Measurements from ENCODE around the gene PRAMEF2. TPM values are rescaled to one million over a fixed set of nuclear protein-coding genes. Genes with fewer than 3 reads are reported as not detected.
"Not testable (repeated sequence)": the region's sequence is repeated elsewhere in the genome, so short reads cannot be mapped to it uniquely, and the experiment has no call there.

The PRAMEF2 gene
- total RNA-seq, result not detected in 2 replicates
- long read RNA-seq, result 0 reads

GRCh38 chr1:12856786-12857185 lies at the start of gene PRAMEF2:
PRAMEF2 (plus strand) TSS chr1:12857086; CDS start chr1:12859010, 1,924 bp downstream.
- H3K4me1 Mint-ChIP-seq (ENCODE audit: unreplicated experiment); H3K27ac Mint-ChIP-seq (ENCODE audit: unreplicated experiment); H3K27me3 Mint-ChIP-seq (ENCODE audit: unreplicated experiment); H3K9me3 Mint-ChIP-seq (ENCODE audit: unreplicated experiment); H3K36me3 Mint-ChIP-seq (ENCODE audit: unreplicated experiment); DNase-seq (ENCODE audit: extremely low spot score, unreplicated experiment); H3K4me3 Mint-ChIP-seq (ENCODE audit: unreplicated experiment): not testable (repeated sequence)

DNA sequence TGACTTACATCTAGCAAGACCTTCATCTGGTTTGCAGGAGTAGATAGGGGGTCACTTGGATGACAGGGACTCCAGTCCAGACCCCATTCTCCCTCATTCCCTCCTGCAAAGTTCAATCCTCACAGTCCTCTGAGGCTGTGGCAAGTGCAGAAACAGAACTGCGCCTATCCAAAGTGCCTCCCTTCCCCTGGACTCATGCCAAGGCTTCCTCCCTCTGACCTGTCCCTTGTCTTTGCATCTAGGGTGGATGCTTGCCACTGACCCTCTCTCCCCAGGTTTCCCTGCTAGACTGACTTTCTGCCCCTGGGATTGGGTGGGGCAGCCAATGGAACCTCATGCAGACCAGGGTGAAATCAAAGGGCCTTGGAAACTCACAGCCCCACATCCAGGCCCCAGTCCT lies 47.0 kb upstream of the PRAMEF2 start:
- no peaks in the 10 kb centered on the region for H3K27me3 Mint-ChIP-seq (ENCODE audit: unreplicated experiment)
- no peak overlapping the region for H3K4me3 Mint-ChIP-seq (ENCODE audit: unreplicated experiment)
- H3K27ac Mint-ChIP-seq (ENCODE audit: unreplicated experiment), result no peak overlapping the region
- H3K36me3 Mint-ChIP-seq (ENCODE audit: unreplicated experiment), result no peaks in the 10 kb centered on the region
- DNase-seq (ENCODE audit: extremely low spot score, unreplicated experiment), result no peak
- no peaks in the 10 kb centered on the region for H3K4me1 Mint-ChIP-seq (ENCODE audit: unreplicated experiment)
- peaks cover 11% of the 10 kb centered on the region for H3K9me3 Mint-ChIP-seq (ENCODE audit: unreplicated experiment)
- TF ChIP-seq CTCF (IDR thresholded peaks at IDR 0.05), result no peak

- no peak for TF ChIP-seq CTCF (IDR thresholded peaks at IDR 0.05)
- no peaks in the 10 kb centered on the region for H3K27me3 Mint-ChIP-seq (ENCODE audit: unreplicated experiment)
- peaks cover 6% of the 10 kb centered on the region for H3K9me3 Mint-ChIP-seq (ENCODE audit: unreplicated experiment)
- no peaks in the 10 kb centered on the region for H3K4me1 Mint-ChIP-seq (ENCODE audit: unreplicated experiment)
- H3K4me3 Mint-ChIP-seq (ENCODE audit: unreplicated experiment), result no peak overlapping the region
- no peak overlapping the region for H3K27ac Mint-ChIP-seq (ENCODE audit: unreplicated experiment)
- no peaks in the 10 kb centered on the region for H3K36me3 Mint-ChIP-seq (ENCODE audit: unreplicated experiment)
- no peak for DNase-seq (ENCODE audit: extremely low spot score, unreplicated experiment)
Measured at GRCh38 chr1:12810691-12811408, 46.0 kb upstream of the PRAMEF2 start.

- Mint-ChIP-seq H3K4me1 (ENCODE audit: unreplicated experiment) (no peaks in the 10 kb centered on the region), H3K27me3 (ENCODE audit: unreplicated experiment) (peaks cover 2% of the 10 kb centered on the region), H3K9me3 (ENCODE audit: unreplicated experiment) (peaks cover 6% of the 10 kb centered on the region), H3K4me3 (ENCODE audit: unreplicated experiment) (no peak overlapping the region), H3K36me3 (ENCODE audit: unreplicated experiment) (no peaks in the 10 kb centered on the region), H3K27ac (ENCODE audit: unreplicated experiment) (no peak overlapping the region)
- no peak for DNase-seq (ENCODE audit: extremely low spot score, unreplicated experiment)
- TF ChIP-seq CTCF (IDR thresholded peaks at IDR 0.05), result no peak
Measured at GRCh38 chr1:12811409-12811784, 45.5 kb upstream of the PRAMEF2 start.

DNA sequence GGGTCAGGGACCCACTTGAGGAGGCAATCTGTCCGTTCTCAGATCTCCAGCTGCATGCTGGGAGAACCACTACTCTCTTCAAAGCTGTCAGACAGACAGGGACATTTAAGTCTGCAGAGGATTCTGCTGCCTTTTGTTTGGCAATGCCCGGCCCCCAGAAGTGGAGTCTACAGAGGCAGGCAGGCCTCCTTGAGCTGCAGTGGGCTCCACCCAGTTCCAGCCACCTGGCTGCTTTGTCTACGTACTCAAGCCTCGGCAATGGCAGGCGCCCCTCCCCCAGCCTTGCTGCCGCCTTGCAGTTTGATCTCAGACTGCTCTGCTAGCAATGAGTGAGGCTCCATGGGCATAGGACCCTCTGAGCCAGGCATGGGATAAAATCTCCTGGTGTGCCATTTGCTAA lies 37.8 kb upstream of the PRAMEF2 start:
- not testable (repeated sequence) for H3K4me1 Mint-ChIP-seq (ENCODE audit: unreplicated experiment); H3K9me3 Mint-ChIP-seq (ENCODE audit: unreplicated experiment); H3K27ac Mint-ChIP-seq (ENCODE audit: unreplicated experiment); DNase-seq (ENCODE audit: extremely low spot score, unreplicated experiment); H3K4me3 Mint-ChIP-seq (ENCODE audit: unreplicated experiment); H3K36me3 Mint-ChIP-seq (ENCODE audit: unreplicated experiment); H3K27me3 Mint-ChIP-seq (ENCODE audit: unreplicated experiment)

- not testable (repeated sequence) for H3K4me1 Mint-ChIP-seq (ENCODE audit: unreplicated experiment); H3K9me3 Mint-ChIP-seq (ENCODE audit: unreplicated experiment); H3K27ac Mint-ChIP-seq (ENCODE audit: unreplicated experiment); H3K27me3 Mint-ChIP-seq (ENCODE audit: unreplicated experiment); H3K4me3 Mint-ChIP-seq (ENCODE audit: unreplicated experiment); DNase-seq (ENCODE audit: extremely low spot score, unreplicated experiment); H3K36me3 Mint-ChIP-seq (ENCODE audit: unreplicated experiment)
Measured at GRCh38 chr1:12831310-12831709, 25.6 kb upstream of the PRAMEF2 start, which contains the start of gene PRAMEF11. PRAMEF11 (minus strand) TSS chr1:12831410; CDS start chr1:12828789, 2,621 bp downstream.

DNA sequence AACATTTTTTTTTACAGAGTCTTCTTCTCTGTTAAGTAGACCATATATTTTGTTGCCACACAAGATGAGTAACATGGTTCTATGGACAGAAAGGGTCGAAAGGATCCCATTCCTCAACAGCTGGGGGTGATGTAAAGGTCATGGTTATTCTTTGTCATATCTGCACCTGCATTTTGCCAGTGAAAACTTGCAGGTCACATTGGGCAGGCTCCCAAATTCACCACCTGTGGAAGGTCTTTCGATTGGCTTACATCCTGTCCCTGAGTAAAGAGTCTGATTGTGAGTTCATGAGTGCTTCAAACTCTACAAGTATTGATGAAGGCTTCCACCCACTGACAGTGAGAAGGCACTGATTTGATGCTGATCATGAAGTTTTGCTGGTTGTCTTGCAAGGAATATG lies 23.6 kb upstream of the PRAMEF2 start:
- not testable (repeated sequence) for H3K36me3 Mint-ChIP-seq (ENCODE audit: unreplicated experiment); H3K27me3 Mint-ChIP-seq (ENCODE audit: unreplicated experiment); H3K4me1 Mint-ChIP-seq (ENCODE audit: unreplicated experiment); H3K27ac Mint-ChIP-seq (ENCODE audit: unreplicated experiment); H3K4me3 Mint-ChIP-seq (ENCODE audit: unreplicated experiment); H3K9me3 Mint-ChIP-seq (ENCODE audit: unreplicated experiment); DNase-seq (ENCODE audit: extremely low spot score, unreplicated experiment)

GRCh38 chr1:12848620-12849019 lies 8.3 kb upstream of the PRAMEF2 start, which contains the start of gene HNRNPCL1:
HNRNPCL1 (minus strand) TSS chr1:12848720; CDS start chr1:12848289, 431 bp downstream.
- not testable (repeated sequence) for H3K27ac Mint-ChIP-seq (ENCODE audit: unreplicated experiment); H3K9me3 Mint-ChIP-seq (ENCODE audit: unreplicated experiment); H3K27me3 Mint-ChIP-seq (ENCODE audit: unreplicated experiment); H3K4me1 Mint-ChIP-seq (ENCODE audit: unreplicated experiment); DNase-seq (ENCODE audit: extremely low spot score, unreplicated experiment); H3K36me3 Mint-ChIP-seq (ENCODE audit: unreplicated experiment); H3K4me3 Mint-ChIP-seq (ENCODE audit: unreplicated experiment)
